Left ventricle myocardium inferior (tissue), 1 donor: Measurements from ENCODE around the gene CRYBA4. TPM values are rescaled to one million over a fixed set of nuclear protein-coding genes. Genes with fewer than 3 reads are reported as not detected.

ENCODE experiments used
- DNase-seq: peaks from one replicate; pipeline ENCODE4 v3.0.0-alpha.2; 2020
- H3K27ac ChIP-seq: fragments of 200-600 bp; replicated peaks from 2 replicates; pipeline ENCODE4 v1.8.0; 2021
- H3K27me3 ChIP-seq: fragments of 200-600 bp; 2 replicates; pipeline ENCODE4 v1.8.0; 2021; ENCODE audit warnings: low read depth
- H3K36me3 ChIP-seq: fragments of 200-600 bp; 2 replicates; pipeline ENCODE4 v1.8.0; 2021
- H3K4me1 ChIP-seq: fragments of 200-600 bp; 2 replicates; pipeline ENCODE4 v1.8.0; 2021
- H3K4me3 ChIP-seq: fragments of 200-600 bp; 2 replicates; pipeline ENCODE4 v1.8.0; 2021; ENCODE audit warnings: mild to moderate bottlenecking, moderate library complexity
- H3K9me3 ChIP-seq: fragments of 200-600 bp; replicated peaks from 2 replicates; pipeline ENCODE4 v1.8.0; 2021
- CTCF ChIP-seq: fragments of 200-600 bp; IDR thresholded peaks from 2 replicates; pipeline ENCODE4 v1.8.0; 2021; ENCODE audit warnings: antibody characterized with exemption, mild to moderate bottlenecking, borderline replicate concordance
- intact Hi-C: fragments of 100-400 bp; cut with micrococcal nuclease; formaldehyde crosslinking; loops from one replicate; pipeline ENCODE4 v1.11.0; 2022
- total RNA-seq: library from RNA; stranded (reverse); fragmentation: NEBNext Ultra II Directional; extraction: Animal tissue kit (Norgen Biotek cat#: 25700); gene quantifications from one replicate; pipeline ENCODE4 v1.2.1, GENCODE V29; 2021
- donor health status: DM: no; HTN: yes; CAD: no; lungs with severe emphysema.

CRYBA4 gene
- total RNA-seq, 1 donor from 2014 or later = not detected

- H3K4me3 ChIP-seq = no peak overlapping the region
- intact Hi-C loops = loop anchor here (10.0 kb wide), 1 partner anchor 80 kb away; no protein-coding TSS in a partner anchor
These were observed 36.5 kb upstream of the CRYBA4 start for GRCh38 chr22:26585104-26585790.

GRCh38 chr22:26586556-26587325 lies 35.0 kb upstream of the CRYBA4 start:
- no peak for TF ChIP-seq CTCF
- Histone ChIP-seq H3K36me3 (peaks cover 9% of the 10 kb centered on the region), H3K4me1 (peaks cover 65% of the 10 kb centered on the region), H3K27me3 (no peaks in the 10 kb centered on the region), H3K27ac (peak overlapping the region; percentile 51), H3K4me3 (peak overlapping the region; percentile 19), H3K9me3 (peaks cover 7% of the 10 kb centered on the region)
- intact Hi-C loops = loop anchor here (10.0 kb wide), 1 partner anchor 82 kb away; no protein-coding TSS in a partner anchor
- DNase-seq = peak; percentile 25

More at GRCh38 chr22:26585104-26585790, 36.5 kb upstream of the CRYBA4 start:
- Histone ChIP-seq H3K36me3 (peaks cover 9% of the 10 kb centered on the region), H3K4me1 (peaks cover 61% of the 10 kb centered on the region), H3K27ac (peak overlapping the region; percentile 51), H3K9me3 (peaks cover 7% of the 10 kb centered on the region), H3K27me3 (no peaks in the 10 kb centered on the region)
- TF ChIP-seq CTCF = peak; percentile 49
- peak; percentile 78 for DNase-seq

GRCh38 chr22:26587991-26588613 lies 33.7 kb upstream of the CRYBA4 start:
- peak overlapping the region; percentile 98 for H3K4me3 ChIP-seq
- H3K36me3 ChIP-seq = no peaks in the 10 kb centered on the region
- H3K27ac ChIP-seq = peak overlapping the region; percentile 92
- no peaks in the 10 kb centered on the region for H3K27me3 ChIP-seq
- peaks cover 69% of the 10 kb centered on the region for H3K4me1 ChIP-seq
- H3K9me3 ChIP-seq = peaks cover 7% of the 10 kb centered on the region
- no peak for TF ChIP-seq CTCF
- no peak for DNase-seq
- intact Hi-C loops = loop anchor here (10.0 kb wide), 1 partner anchor 83 kb away; no protein-coding TSS in a partner anchor

- peak overlapping the region; percentile 98 for H3K4me3 ChIP-seq
- peaks cover 67% of the 10 kb centered on the region for H3K4me1 ChIP-seq
- no peak for DNase-seq
- H3K36me3 ChIP-seq = no peaks in the 10 kb centered on the region
- intact Hi-C loops = loop anchor here (10.0 kb wide), 1 partner anchor 84 kb away; no protein-coding TSS in a partner anchor
- no peaks in the 10 kb centered on the region for H3K27me3 ChIP-seq
- TF ChIP-seq CTCF = no peak
- peaks cover 7% of the 10 kb centered on the region for H3K9me3 ChIP-seq
- peak overlapping the region; percentile 92 for H3K27ac ChIP-seq
These were observed 32.9 kb upstream of the CRYBA4 start for GRCh38 chr22:26588729-26589366.

- peak; percentile 23 for DNase-seq
- Histone ChIP-seq H3K36me3 (no peaks in the 10 kb centered on the region), H3K27me3 (no peaks in the 10 kb centered on the region), H3K4me3 (peak overlapping the region; percentile 98), H3K9me3 (peaks cover 7% of the 10 kb centered on the region), H3K4me1 (peaks cover 62% of the 10 kb centered on the region), H3K27ac (peak overlapping the region; percentile 92)
- intact Hi-C loops = loop anchor here (10.0 kb wide), 1 partner anchor 85 kb away; no protein-coding TSS in a partner anchor
- TF ChIP-seq CTCF = no peak
These were observed 32.4 kb upstream of the CRYBA4 start for GRCh38 chr22:26589367-26589844.
